H1 (cell line): ENCODE data around the gene TMEM82. TPM values are rescaled to one million over a fixed set of nuclear protein-coding genes. Genes with fewer than 3 reads are reported as not detected.

Experiments used
- CBX8 ChIP-seq: fragments of 300-800, 300-1000 bp; sonication (generic); IDR thresholded peaks from 2 replicates; pipeline ENCODE4 v1.7.1; 2016; ENCODE audit warnings: low read depth, low read length, borderline replicate concordance
- CHD1 ChIP-seq: IDR thresholded peaks from 2 replicates; pipeline ENCODE4 v1.6.1; 2012; ENCODE audit warnings: low read depth, low read length, improper control_type of control experiment
- CREB1 ChIP-seq: IDR thresholded peaks from 2 replicates; pipeline ENCODE4 v1.6.1; 2012; ENCODE audit warnings: inconsistent platforms
- CTBP2 ChIP-seq: IDR thresholded peaks from 2 replicates; pipeline ENCODE4 v1.7.0; 2011; ENCODE audit warnings: borderline replicate concordance, mild to moderate bottlenecking, moderate library complexity, mixed read lengths, low read length; ENCODE audit not compliant: insufficient read depth, insufficient read length
- EP300 ChIP-seq, 2 experiments: IDR thresholded peaks; 1 replicate in 1 of 2; 2 replicates in 1 of 2; pipeline ENCODE4 v1.6.1; 2011 to 2012; ENCODE audit warnings: low read depth in 2 of 2, low read length in 2 of 2, mild to moderate bottlenecking in 2 of 2, borderline replicate concordance in 1 of 2, inconsistent platforms in 1 of 2, moderate library complexity in 1 of 2
- EZH2 ChIP-seq: fragments of 200-600 bp; sonication (generic); IDR thresholded peaks from 2 replicates; pipeline ENCODE4 v1.7.1; 2012; ENCODE audit warnings: low read depth, mild to moderate bottlenecking, moderate library complexity, low read length, inconsistent platforms; ENCODE audit not compliant: severe bottlenecking
- PHF8 ChIP-seq: fragments of 200-600 bp; sonication (generic); conservative IDR thresholded peaks from 2 replicates; pipeline ENCODE4 v1.7.1; 2012; ENCODE audit warnings: low read depth, mild to moderate bottlenecking, inconsistent platforms, low read length, moderate library complexity
- POLR2A ChIP-seq, 2 experiments: IDR thresholded peaks; 1 replicate in 1 of 2; 2 replicates in 1 of 2; pipeline ENCODE4 v1.6.1; 2011; ENCODE audit warnings: low read depth in 2 of 2, low read length in 2 of 2, mild to moderate bottlenecking in 2 of 2; ENCODE audit errors: control extremely low read depth in 1 of 2
- RBBP5 ChIP-seq: IDR thresholded peaks from 2 replicates; pipeline ENCODE4 v1.7.1; 2012; ENCODE audit warnings: low read depth, mild to moderate bottlenecking, inconsistent platforms, low read length, moderate library complexity, borderline replicate concordance
- RXRA ChIP-seq: IDR thresholded peaks from 2 replicates; pipeline ENCODE4 v1.6.1; 2011; ENCODE audit warnings: low read depth, mild to moderate bottlenecking, low read length, moderate library complexity; ENCODE audit not compliant: insufficient read depth
- SIN3A ChIP-seq, 2 experiments: IDR thresholded peaks in 1 of 2; conservative IDR thresholded peaks in 1 of 2; 2 replicates each; pipeline ENCODE4 v1.6.1; 2011 to 2012; ENCODE audit warnings: low read length in 2 of 2, improper control_type of control experiment in 1 of 2, low read depth in 1 of 2, mild to moderate bottlenecking in 1 of 2
- SIX5 ChIP-seq: IDR thresholded peaks from 2 replicates; pipeline ENCODE4 v1.6.1; 2011; ENCODE audit warnings: mild to moderate bottlenecking, low read depth, low read length
- SUZ12 ChIP-seq: fragments of 200-600 bp; sonication (generic); IDR thresholded peaks from 2 replicates; pipeline ENCODE4 v1.6.1; 2012; ENCODE audit warnings: mild to moderate bottlenecking, inconsistent platforms, low read length, moderate library complexity, mixed read lengths
- TAF7 ChIP-seq: optimal IDR thresholded peaks from 2 replicates; pipeline ENCODE3; 2011; ENCODE audit warnings: low read depth, mild to moderate bottlenecking, inconsistent platforms, low read length, moderate library complexity, borderline replicate concordance
- TBP ChIP-seq: IDR thresholded peaks from 2 replicates; pipeline ENCODE4 v1.6.1; 2011; ENCODE audit warnings: low read depth, low read length, improper control_type of control experiment
- TEAD4 ChIP-seq: IDR thresholded peaks from 2 replicates; pipeline ENCODE4 v1.6.1; 2012; ENCODE audit warnings: low read depth, low read length, inconsistent platforms, mixed read lengths
- polyA plus RNA-seq, 7 experiments: library from polyadenylated mRNA; depleted of rRNA in 3 of 7; stranded (reverse) in 5 of 7; unstranded in 2 of 7; fragments of >200 nt in 5 of 7; fragments of 200-250 nt in 2 of 7; gene quantifications; 1 replicate in 5 of 7; 2 replicates in 1 of 7; 4 replicates in 1 of 7; pipeline versions ENCODE4 v1.2.1 to v1.2.3, GENCODE V29; 2011 to 2013; ENCODE audit warnings: missing spikeins in 2 of 7, mixed read lengths in 2 of 7
- total RNA-seq: library from RNA; stranded (reverse); fragmentation: NEBNext Ultra II Directional; extraction: Animal tissue kit (Norgen Biotek cat#: 25700); gene quantifications from 2 replicates; pipeline ENCODE4 v1.2.1, GENCODE V29; 2021
- TF ChIP-seq, protein P1 (sequence below): IDR thresholded peaks from 2 replicates; pipeline ENCODE4 v1.6.1; 2011; ENCODE audit warnings: low read length, improper control_type of control experiment
- TF ChIP-seq, protein P2 (sequence below): IDR thresholded peaks from 2 replicates; pipeline ENCODE4 v1.6.1; 2012; ENCODE audit warnings: inconsistent platforms
- TF ChIP-seq, protein P3 (sequence below), 3 experiments: IDR thresholded peaks; 1 replicate in 2 of 3; 2 replicates in 1 of 3; pipeline versions ENCODE4 v1.5.1 to v1.6.1; 2011; ENCODE audit warnings: low read length in 3 of 3, mild to moderate bottlenecking in 3 of 3, inconsistent platforms in 2 of 3, low read depth in 1 of 3, moderate library complexity in 1 of 3; ENCODE audit not compliant: insufficient read depth in 1 of 3; ENCODE audit errors: control extremely low read depth in 1 of 3

Gene TMEM82
- total and polyA plus RNA-seq, 2 of the 8 experiments (the other 6 are each of a cell fraction or from before 2014, with no cell fraction given) = 0.32 to 2.1 TPM

DNA sequence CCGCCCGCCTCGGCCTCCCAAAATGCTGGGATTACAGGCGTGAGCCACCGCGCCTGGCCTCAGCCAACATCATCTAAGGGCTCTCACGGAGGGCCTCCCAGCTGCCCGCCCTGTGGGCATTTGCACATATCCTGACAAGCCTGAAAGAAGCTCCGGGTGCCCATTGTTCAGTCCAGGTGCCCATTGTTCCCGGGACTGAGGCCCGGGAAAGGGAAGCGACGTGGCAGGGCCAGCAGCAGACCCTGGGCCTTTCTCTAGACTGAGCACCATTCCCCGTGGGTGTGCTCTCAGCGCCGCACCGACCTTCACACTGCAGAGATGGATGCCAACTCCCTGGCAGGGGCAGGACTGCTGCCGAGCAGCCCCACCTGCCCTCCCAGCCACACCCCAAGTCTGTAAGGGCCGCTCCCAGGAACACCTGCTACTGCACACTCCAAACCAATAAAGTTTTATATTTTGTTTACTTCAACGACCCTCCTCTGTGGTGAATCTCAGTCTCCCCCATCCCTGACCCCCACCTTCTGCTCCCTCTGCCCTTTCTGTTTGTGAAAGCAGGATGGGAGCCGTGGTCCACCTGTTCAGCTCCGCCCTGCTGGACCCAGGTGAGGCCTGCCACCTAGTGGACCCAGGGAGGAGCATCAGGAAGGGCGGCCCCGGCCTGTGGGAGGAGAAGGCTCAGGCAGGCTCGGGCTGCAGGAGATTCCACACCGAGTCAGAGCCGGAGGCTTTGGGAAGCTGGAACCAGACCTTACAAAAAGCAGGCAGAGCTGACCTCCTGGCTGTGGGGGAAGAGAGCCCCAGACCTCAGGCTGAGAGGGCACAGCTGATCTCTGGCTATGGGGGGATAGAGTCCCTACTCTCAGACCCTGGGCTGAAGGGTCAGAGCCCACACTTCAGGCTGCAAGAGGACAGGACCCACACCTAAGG, 1.1 kb upstream of the TMEM82 start (continued):
- TF ChIP-seq, protein P1, sequence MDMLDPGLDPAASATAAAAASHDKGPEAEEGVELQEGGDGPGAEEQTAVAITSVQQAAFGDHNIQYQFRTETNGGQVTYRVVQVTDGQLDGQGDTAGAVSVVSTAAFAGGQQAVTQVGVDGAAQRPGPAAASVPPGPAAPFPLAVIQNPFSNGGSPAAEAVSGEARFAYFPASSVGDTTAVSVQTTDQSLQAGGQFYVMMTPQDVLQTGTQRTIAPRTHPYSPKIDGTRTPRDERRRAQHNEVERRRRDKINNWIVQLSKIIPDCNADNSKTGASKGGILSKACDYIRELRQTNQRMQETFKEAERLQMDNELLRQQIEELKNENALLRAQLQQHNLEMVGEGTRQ = no peak
- no peak for TF ChIP-seq CREB1
- no peak for TF ChIP-seq EP300 (IDR thresholded peaks at IDR 0.05; ENCODE audit: borderline replicate concordance in 1 of 2, low read depth in 2 of 2, low read length in 2 of 2)
- TF ChIP-seq POLR2A (IDR thresholded peaks at IDR 0.05; ENCODE audit: control extremely low read depth in 1 of 2, low read depth in 2 of 2, low read length in 2 of 2) = no peak
- peak in 1 of 2 experiments; percentile 60; a peak in 1 of 4 replicates for TF ChIP-seq SIN3A (conservative IDR thresholded peaks at IDR 0.05 in 1 of 2, IDR thresholded peaks at IDR 0.05 in 1 of 2; ENCODE audit: low read depth in 1 of 2, low read length in 2 of 2)
- no peak for TF ChIP-seq TEAD4
- no peak for TF ChIP-seq RXRA
- TF ChIP-seq SIX5 = no peak
- no peak for TF ChIP-seq RBBP5
- TF ChIP-seq, protein P2, sequence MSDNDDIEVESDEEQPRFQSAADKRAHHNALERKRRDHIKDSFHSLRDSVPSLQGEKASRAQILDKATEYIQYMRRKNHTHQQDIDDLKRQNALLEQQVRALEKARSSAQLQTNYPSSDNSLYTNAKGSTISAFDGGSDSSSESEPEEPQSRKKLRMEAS = 0 out of 2 replicates have a peak, but pooled peaks have one; percentile 19
- TF ChIP-seq, protein P3, sequence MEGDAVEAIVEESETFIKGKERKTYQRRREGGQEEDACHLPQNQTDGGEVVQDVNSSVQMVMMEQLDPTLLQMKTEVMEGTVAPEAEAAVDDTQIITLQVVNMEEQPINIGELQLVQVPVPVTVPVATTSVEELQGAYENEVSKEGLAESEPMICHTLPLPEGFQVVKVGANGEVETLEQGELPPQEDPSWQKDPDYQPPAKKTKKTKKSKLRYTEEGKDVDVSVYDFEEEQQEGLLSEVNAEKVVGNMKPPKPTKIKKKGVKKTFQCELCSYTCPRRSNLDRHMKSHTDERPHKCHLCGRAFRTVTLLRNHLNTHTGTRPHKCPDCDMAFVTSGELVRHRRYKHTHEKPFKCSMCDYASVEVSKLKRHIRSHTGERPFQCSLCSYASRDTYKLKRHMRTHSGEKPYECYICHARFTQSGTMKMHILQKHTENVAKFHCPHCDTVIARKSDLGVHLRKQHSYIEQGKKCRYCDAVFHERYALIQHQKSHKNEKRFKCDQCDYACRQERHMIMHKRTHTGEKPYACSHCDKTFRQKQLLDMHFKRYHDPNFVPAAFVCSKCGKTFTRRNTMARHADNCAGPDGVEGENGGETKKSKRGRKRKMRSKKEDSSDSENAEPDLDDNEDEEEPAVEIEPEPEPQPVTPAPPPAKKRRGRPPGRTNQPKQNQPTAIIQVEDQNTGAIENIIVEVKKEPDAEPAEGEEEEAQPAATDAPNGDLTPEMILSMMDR (IDR thresholded peaks at IDR 0.05; ENCODE audit: control extremely low read depth in 1 of 3, insufficient read depth in 1 of 3, low read depth in 1 of 3, low read length in 3 of 3) = peak in 2 of 3 experiments; percentile 91 to 98; a peak in 3 of 4 replicates
- no peak for TF ChIP-seq CHD1
- no peak for TF ChIP-seq TAF7
- TF ChIP-seq PHF8 = no peak
- TF ChIP-seq TBP = peak; percentile 51; the same call in 1 of the 2 replicates
- TF ChIP-seq CBX8 = no peak
- no peak for TF ChIP-seq EZH2
- no peak for TF ChIP-seq SUZ12
- no peak for TF ChIP-seq CTBP2
